Cardiac septum (tissue), 1 donor: ENCODE measurements around the gene WNT3A. TPM values are rescaled to one million over a fixed set of nuclear protein-coding genes. Genes with fewer than 3 reads are reported as not detected.
"Not testable (repeated sequence)": the region's sequence is repeated elsewhere in the genome, so short reads cannot be mapped to it uniquely, and the experiment has no call there.

Experiments used
- DNase-seq: peaks from one replicate; pipeline ENCODE4 v3.0.0-alpha.2; 2020; ENCODE audit warnings: low spot score
- intact Hi-C: fragments of 100-400 bp; cut with DNase I; formaldehyde crosslinking; loops from one replicate; pipeline ENCODE4 v1.14.0; 2022
- total RNA-seq: library from RNA; stranded (reverse); fragmentation: NEBNext Ultra II Directional; extraction: Animal tissue kit (Norgen Biotek cat#: 25700); gene quantifications from one replicate; pipeline ENCODE4 v1.2.1, GENCODE V29; 2021
- donor health status: DM: no; HTN: no; CAD: no.

The WNT3A gene
- total RNA-seq, 1 donor from 2014 or later, result not detected

DNA sequence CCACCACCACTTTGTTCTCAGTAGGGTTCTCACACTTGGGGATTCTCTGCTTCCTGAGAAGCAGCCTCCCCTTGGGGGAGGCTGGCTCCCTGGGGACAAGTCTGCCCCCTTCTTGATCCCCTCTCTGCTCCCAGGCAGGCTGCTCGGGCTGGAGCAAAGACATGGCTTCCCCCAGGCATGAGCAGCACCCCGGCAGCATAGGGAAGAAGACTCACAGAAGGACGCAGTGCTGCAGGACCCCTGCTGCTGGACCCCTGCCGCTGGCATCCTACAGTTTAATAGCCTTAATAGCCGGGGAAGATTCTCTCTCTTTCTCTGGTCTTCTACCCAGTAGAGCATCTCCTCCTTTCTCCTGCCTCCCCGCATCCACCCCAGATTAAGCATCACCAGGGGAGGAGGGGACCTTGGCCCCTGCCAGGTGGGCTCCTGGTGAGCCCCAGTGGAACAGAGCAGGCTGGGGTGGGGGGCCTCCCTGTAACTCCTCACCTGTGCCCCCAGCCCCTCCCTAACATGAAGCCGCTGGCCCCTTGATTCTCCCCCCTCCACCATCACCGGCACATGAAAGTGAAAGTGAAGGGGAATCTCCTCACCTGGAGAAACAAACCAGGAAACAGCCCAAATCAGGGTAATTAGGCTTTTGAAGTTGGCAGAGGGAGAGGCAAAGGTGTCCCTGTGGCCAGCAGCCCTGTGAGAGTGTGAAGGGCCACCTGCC, 2.5 kb downstream of the WNT3A start:
- DNase-seq, result peak; percentile 63
- intact Hi-C loops, result loop anchor here (10.0 kb wide), 1 partner anchor 116 kb away; no protein-coding TSS in a partner anchor

GRCh38 chr1:228009828-228010775, 3.3 kb downstream of the WNT3A start:
- peak; percentile 54 for DNase-seq
- intact Hi-C loops, result loop anchor here (10.0 kb wide), 1 partner anchor 115 kb away; no protein-coding TSS in a partner anchor

DNA sequence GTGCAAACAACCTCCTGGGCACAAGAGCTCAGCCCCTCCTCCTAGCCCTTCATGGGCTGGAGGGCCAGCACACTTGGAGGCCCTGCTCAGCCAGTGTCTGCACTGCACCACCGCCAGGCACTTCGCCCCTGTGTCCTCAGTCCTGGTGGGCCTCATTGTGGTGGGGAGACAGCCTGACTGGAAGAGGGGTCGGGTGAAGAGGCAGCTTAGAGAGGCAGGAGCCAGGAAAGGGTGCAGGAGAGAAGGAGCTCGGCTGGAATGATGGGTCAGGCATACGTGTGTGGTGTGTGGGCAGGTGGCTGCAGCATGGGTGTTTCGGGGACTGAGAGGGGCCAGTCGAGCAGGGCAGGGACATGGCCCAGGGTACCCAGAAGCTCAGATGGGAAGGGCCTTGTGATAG, 4.1 kb downstream of the WNT3A start:
- intact Hi-C loops, result no loop called here
- peak; percentile 76 for DNase-seq

- DNase-seq, result peak; percentile 66
- intact Hi-C loops, result no loop called here
Observed at GRCh38 chr1:228011721-228012311, 5.0 kb downstream of the WNT3A start.

DNA sequence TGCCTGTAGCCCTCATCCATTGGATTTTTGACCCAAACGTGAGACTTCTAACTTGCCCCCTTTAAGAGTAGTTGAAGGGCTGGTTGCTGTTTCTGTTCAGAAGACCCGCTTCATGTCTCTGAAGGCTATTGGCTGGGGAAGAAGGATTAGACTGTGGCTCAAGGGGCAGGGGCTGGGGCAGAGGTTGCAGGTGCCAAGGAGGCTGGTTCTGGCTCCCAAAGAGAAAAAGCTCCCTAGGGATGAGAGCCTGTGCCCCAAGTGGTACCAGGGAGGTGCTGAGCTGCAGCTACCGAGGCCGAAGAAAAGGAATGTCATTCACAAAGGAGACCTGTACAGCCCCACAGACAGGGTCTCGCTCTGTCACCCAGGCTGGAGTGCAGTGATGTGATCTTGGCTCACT, 5.8 kb downstream of the WNT3A start:
- intact Hi-C loops, result no loop called here
- peak; percentile 54 for DNase-seq

GRCh38 chr1:228013131-228013934, 6.5 kb downstream of the WNT3A start:
- intact Hi-C loops, result no loop called here
- DNase-seq, result peak; percentile 61

- peak; percentile 75 for DNase-seq
- intact Hi-C loops, result no loop called here
Observed at GRCh38 chr1:228013935-228014930, 7.4 kb downstream of the WNT3A start.

DNA sequence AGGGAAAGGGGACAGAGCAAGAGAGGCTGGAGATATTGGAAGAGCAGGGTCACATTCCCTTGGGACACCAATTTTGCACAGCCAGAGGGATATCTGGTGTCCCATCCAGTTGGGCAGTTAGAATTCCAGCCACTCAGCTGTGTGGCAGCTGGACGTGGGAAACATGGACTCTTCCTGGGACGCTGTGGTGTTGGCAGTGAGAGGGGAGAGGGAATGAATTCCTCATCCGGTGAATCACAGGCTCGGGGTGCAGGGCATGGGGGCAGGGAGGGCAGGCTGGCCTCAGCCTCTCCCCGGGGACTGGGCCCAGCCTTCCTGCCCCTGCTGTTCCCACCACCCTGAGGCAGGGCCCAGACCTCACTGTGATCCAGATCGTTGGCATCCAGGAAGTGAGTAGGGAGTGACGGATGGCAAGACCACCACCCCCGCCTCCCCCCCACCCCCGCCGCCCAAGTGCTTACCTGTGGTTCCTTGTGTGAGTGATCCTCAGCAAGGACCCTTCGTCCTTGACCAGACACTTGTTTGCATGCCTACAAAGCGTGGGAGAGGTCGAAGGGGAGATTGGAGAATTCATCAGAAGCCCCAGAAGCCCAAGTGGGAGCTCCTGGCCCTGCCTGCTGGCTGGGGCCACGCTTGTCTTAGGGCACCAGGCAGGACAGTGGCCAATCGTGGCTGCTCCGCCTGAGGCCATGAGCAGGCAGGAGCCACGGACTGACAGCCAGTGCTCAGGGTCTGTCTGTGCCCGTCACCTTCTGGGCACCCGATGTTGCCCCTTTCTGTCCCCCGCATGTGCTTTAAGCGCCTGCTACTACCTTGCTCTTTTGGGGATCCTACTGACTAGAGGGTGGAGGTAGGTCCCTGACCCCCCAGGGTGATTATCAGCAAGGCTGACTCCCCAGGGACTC, 8.7 kb downstream of the WNT3A start:
- peak; percentile 36 for DNase-seq
- intact Hi-C loops, result no loop called here

GRCh38 chr1:228016181-228016510, 9.3 kb downstream of the WNT3A start:
- peak; percentile 49 for DNase-seq
- intact Hi-C loops, result no loop called here

DNA sequence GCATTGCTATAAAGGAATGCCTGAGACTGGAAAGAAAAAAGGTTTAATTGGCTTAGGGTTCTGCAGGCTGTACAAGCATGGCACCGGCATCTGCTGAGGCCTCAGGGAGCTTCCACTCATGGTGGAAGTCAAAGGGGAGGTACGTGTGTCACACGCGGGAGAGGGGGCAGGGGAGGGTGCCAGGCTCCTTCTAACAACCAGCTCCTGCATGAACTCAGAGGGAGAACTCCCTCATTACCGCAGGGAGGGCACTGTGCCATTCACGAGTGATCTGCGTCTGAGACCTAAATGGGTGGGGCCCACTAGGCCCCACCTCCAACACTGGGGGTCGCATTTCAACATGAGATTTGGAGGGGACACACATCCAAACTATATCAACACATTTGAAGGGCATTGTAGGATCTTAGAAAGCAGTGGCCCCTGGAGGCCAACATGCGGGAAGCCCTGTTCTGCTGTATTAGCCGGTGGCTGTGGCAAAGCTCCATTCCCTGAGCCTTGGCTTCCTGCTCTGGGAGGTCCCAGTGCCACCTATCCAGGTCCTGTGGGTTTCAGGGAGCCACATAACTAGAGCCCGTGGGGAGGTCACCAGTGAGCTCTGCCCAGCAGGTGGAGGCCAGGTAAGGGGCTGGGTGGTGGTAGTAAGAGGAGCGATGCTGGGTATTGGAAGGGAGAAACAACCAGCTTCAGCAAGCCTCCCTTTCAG, 10.0 kb downstream of the WNT3A start:
- intact Hi-C loops, result no loop called here
- DNase-seq, result peak; percentile 72

DNA sequence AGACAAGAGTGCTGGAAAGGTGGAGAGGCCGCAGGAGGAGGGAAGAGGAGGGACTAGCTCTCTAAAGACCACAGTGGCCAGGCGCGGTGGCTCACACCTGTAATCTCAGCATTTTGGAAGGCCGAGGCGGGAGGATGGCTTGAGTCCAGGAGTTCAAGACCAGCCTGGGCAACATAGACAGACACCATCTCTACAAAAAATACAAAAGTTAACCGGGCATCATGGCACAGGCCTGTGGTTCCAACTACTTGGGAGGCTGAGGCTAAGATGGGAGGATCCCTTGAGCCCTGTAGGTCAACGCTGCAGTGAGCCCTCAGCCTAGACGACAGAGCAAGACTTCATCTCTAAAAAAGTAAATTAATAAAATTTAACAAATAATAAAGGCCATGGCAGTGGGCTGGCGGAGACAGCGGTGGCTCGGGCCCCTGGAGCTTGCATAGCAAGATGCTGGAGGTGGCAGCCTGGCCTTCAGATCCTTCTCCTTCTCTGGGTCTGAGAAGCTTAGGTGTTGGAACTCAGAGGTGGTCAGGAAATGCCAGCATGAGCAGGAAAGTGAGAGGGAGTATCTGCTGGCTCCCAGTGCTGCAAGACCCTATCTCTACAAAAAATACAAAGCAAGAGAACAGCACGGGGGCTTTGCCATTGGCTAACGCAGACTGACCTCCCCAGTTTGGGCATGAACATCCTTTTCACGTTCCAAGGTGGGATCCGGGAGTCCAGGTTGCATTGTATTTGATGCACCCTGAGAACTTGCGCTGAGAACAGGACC, 10.7 kb downstream of the WNT3A start:
- intact Hi-C loops, result no loop called here
- peak; percentile 59 for DNase-seq

DNA sequence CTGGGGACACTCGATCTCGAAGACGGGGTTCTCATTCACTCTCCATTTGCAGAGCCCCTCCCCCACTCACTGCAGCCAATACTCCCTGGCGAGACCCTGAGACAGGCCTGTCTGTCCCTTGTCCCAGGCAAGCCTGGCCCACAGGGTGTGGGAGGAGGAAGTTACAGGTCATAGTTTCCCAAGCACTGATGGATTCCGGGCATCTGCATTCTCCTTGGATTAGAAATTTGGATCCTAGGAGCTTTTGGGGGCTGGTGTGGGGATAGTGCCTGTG, 11.3 kb downstream of the WNT3A start:
- intact Hi-C loops, result no loop called here
- no peak for DNase-seq

DNA sequence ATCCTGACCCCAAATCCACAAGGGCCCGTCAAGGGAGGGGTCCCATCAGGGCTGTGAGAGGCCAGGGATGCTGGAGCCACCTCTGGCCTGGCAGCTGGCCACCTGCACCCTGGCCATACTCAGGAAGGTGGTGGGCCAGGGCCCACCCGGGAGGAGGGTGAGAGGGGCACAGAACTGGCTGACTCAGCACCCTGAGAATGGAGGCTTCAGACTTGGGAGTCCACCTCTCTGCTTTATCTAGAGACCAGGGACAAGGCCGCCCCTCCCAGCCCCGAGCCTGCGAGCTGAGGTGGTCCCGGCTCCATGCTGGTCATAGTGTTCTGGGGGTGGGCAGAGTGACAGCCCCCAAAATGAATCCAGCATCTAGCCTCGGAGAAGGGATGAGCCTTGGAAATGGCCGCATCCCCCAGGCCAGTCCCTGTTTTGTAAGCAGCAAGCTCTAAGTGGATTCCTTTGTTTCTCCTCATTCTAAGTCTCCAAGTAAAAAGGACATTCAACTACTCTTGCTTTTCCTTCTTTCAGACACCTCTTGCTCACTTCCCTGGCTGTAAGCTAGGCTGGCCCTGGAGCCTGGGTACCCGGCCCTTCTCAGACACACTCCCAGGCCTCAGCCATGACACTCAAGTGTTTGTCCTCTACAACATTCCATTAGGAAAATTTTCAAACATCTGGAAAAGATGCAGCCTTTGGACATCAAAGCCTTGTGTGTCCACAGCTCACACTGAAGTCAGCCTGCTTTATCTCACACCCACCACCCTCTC, 12.3 kb downstream of the WNT3A start:
- peak; percentile 69 for DNase-seq
- intact Hi-C loops, result no loop called here

GRCh38 chr1:228019722-228020083, 12.9 kb downstream of the WNT3A start:
- peak; percentile 50 for DNase-seq
- intact Hi-C loops, result not testable (repeated sequence)

- intact Hi-C loops, result no loop called here
- DNase-seq, result peak; percentile 41
Observed at GRCh38 chr1:228020686-228021354, 14.0 kb downstream of the WNT3A start.
